Suppressor macrophage treated with lipopolysaccharide for 4 hours (primary cell): Measurements from ENCODE around the gene SLC25A39.
"Not testable (repeated sequence)": the region's sequence is repeated elsewhere in the genome, so short reads cannot be mapped to it uniquely, and the experiment has no call there.

ENCODE experiments used
- DNase-seq: peaks from one replicate; pipeline ENCODE4 v3.0.0-alpha.2; 2020

SLC25A39 gene

DNA sequence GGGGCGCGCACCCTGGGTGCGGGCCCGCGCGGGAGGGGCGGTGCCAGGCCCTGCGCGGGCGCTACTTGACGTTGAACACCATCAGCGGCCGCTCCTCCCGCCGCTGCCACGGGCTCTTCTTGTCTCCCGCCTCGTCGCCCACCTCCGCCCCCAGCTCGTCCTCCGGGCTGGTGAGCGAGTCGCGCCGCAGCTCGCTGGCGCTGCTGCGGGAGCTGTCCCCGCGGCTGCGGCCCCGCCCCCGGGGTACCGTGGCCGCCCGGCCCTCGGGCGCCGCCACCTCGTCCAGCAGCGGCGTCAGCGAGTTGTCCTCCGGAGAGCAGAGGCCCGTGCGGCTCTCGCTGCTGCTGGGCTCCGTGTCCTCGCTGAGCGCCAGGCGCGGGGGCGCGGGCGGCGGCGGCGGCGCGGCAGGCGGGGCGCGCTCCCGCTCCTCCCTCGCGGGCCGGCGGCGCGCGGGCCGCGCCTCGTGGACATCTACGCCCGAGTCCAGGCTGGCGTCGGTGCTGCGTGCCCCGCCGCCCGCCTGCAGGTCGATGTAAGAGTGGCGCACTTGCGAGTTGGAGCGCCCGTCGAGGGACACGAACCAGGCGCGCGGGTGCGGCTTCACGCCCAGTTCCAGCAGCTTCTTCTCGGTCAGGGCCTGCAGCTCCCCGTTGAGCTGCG, 29.2 kb upstream of the SLC25A39 start:
- peak; percentile 41 for DNase-seq

DNA sequence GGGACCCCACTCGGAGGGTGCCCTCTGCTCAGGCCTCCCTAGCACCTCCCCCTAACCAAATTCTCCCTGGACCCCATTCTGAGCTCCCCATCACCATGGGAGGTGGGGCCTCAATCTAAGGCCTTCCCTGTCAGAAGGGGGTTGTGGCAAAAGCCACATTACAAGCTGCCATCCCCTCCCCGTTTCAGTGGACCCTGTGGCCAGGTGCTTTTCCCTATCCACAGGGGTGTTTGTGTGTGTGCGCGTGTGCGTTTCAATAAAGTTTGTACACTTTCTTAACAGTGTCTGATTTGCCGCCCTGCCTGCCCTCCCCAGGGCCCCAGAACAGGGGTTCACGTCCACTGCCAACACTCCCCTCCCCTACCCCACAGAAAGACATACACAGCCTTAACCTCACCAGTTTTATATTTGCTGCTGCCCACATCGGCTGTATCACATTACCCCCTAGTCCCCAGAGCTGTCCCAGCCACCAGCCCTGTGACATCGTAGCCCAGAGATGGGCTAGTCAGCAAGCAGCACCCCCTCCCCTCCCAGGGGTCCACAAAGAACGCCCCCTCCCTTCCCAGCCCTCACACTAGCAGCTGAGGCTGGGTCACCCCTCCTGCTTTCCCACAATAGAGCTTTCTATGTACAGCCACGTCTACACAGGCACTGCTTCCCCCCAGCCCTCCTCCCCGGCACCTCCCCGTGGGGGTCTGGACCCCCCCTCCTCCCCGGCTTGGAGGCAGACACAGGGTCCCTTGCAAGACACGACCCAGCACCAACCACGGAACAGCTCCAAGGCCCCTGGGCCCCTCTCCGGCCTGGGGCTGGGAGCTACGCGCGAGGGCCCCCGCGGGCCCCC, 28.4 kb upstream of the SLC25A39 start:
- DNase-seq = no peak

DNA sequence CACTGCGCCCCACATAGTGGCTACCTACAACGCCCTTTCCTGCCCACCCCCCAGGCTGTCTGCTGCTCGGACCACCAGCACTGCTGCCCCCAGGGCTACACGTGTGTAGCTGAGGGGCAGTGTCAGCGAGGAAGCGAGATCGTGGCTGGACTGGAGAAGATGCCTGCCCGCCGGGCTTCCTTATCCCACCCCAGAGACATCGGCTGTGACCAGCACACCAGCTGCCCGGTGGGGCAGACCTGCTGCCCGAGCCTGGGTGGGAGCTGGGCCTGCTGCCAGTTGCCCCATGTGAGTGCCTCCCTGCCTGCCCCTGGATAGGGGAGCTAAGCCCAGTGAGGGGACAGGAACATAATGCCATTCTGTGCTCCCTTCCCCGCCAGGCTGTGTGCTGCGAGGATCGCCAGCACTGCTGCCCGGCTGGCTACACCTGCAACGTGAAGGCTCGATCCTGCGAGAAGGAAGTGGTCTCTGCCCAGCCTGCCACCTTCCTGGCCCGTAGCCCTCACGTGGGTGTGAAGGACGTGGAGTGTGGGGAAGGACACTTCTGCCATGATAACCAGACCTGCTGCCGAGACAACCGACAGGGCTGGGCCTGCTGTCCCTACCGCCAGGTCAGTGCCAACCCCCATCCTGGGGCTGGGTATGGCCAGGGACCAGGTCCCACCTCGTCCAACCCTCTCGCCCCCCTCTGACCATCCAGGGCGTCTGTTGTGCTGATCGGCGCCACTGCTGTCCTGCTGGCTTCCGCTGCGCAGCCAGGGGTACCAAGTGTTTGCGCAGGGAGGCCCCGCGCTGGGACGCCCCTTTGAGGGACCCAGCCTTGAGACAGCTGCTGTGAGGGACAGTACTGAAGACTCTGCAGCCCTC, 27.6 kb upstream of the SLC25A39 start:
- no peak for DNase-seq

DNA sequence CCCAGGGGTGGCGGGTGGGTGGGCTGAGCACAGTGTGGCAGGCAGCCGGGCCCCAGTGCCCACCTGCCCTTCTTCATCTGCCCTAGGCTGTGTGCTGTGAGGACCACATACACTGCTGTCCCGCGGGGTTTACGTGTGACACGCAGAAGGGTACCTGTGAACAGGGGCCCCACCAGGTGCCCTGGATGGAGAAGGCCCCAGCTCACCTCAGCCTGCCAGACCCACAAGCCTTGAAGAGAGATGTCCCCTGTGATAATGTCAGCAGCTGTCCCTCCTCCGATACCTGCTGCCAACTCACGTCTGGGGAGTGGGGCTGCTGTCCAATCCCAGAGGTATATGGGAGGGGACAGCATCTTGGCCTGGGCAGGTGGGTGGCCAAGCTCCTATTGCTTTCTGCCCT, 26.8 kb upstream of the SLC25A39 start:
- DNase-seq = no peak

DNA sequence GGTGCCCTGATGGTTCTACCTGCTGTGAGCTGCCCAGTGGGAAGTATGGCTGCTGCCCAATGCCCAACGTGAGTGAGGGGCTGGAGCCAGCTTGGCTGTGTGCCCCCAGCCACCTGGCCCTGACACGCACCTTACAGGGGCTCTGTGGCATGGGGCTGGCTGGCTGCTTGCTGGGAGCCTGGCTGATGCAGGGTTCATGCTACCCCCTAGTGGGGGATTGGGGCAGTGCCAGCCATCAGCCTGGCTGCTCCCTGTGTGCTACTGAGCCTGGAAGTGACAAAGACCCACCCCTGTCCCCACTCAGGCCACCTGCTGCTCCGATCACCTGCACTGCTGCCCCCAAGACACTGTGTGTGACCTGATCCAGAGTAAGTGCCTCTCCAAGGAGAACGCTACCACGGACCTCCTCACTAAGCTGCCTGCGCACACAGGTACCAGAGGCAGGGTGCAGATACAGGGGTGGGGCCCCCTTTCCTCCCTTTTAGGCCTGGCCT, 26.2 kb upstream of the SLC25A39 start:
- DNase-seq = peak; percentile 75

DNA sequence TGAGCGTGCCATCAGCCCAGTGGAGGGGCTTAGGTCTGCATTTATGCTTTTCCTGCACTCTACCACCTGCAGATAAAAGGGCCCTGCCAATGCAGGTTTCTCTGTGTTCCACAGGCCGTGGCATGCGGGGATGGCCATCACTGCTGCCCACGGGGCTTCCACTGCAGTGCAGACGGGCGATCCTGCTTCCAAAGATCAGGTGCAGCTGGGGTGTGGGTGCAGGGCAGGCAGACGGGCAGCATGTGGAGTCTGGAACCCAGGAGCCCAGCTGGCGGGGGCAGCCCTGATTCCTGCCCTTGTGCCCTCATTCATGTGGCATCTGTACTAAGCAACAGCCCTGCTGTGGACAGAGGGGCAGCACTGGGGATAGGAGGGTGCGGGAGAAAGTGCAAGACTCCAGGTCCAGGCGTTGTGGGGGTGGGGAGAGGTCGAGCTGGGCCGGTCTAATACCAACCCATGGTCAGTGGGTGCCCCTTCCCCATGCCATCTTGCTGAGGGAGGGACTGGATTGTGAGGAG, 25.0 kb upstream of the SLC25A39 start:
- no peak for DNase-seq

DNA sequence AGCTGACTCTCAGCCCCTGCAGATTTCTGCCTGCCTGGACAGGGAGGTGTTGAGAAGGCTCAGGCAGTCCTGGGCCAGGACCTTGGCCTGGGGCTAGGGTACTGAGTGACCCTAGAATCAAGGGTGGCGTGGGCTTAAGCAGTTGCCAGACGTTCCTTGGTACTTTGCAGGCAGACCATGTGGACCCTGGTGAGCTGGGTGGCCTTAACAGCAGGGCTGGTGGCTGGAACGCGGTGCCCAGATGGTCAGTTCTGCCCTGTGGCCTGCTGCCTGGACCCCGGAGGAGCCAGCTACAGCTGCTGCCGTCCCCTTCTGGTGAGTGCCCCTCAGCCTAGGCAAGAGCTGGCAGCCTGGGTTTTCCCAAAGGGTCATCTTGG, 24.4 kb upstream of the SLC25A39 start:
- no peak for DNase-seq

DNA sequence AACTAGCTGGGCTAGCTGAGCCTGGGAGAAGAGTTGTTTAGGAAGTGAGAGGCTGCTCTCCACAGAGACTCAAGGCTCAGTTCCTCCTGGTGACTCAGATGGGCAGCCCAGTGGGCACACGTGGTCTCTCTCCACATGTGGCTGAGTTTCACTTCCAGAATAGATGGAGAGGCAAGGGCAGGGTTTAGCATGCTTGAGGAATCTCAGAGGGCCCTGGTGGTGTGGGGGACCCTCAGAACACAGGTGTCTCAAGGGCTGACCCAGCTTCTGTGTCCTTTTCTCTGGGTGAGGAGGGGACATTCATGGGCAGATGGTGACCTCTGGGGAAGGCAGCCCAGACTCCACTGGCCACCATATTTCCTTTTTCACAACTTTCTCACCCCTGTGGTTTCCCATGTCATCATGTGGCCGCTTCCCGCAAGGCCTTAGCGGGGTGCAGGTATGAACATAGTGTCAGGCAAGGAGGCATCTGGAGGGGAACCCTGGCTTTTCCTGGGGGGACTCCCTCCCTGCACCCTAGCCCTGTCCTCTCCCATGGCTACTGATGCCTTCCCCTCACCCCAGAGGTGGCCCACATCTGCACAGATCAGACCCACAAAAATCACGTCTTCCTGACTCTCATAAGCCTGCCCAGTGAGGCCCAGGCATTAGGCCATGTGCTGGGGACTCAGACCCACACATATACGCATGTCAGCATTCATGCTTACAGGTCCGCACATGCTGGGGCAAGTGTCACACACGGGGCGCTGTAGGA, 23.8 kb upstream of the SLC25A39 start:
- DNase-seq = peak; percentile 96

DNA sequence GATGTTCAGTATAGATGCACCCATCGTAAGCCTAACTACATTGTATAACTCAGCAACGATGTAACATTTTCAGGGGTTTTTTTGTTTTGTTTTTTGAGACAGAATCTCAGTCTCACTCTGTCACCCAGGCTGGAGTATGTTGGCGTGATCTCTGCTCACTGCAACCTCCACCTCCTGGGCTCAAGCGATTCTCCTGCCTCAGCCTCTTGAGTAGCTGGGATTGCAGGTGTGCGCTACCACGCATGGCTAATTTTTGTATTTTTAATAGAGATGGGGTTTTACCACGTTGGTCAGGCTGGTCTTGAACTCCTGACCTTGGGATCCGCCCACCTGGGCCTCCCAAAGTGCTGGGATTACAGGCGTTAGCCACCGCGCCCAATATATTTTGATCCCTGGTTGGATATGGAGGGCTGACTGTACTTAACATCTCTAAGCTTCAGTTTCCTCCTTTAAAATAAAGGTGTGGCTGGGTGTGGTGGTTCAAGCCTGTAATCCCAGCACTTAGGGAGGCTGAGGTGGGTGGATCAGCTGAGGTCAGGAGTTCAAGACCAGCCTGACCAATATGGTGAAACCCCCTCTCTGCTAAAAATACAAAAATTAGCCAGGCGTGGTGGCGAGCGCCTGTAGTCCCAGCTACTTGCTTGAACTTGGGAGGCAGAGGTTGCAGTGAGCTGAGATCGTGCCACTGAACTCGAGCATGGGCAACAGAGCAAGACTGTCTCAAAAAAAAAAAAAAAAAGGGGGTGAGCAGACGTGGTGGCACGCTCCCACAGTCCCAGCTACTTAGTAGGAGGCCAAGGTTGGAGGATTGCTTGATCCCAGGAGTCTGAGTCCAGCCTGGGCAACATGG, 22.8 kb upstream of the SLC25A39 start:
- not testable (repeated sequence) for DNase-seq

DNA sequence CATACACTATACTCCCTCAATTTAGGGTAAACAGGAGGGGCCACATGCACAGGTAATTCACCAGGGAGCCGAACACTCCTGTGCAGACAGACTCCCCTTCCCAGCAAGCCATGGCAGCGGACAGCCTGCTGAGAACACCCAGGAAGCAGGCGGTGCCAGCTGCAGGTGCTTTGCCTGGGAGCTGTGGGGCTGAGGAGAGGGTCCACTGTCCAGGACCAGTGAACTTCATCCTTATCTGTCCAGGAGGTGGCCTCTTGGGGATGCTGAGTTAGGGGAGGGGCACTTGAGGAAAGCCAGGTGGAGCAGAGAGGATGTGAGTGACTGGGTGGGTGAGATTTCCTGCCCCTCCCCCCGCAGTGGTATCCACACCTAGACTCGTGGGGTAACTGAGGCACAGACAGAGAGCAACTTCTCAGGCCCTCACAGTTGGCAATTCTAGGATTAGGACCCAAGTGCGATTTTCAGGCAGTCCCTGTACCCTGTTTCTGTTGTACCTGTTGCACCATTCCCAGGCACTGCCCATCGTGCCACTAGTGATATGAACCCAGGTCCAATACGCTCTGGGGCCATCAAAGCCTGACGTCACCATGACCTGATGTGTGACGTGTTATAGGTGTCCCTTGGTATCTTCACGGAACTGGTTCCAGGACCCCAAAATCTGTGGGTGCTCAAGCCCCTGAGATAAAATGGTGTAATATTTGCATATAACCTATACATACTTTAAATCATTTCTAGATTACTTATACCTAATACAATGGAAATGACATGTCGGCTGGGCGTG, 21.6 kb upstream of the SLC25A39 start:
- no peak for DNase-seq

DNA sequence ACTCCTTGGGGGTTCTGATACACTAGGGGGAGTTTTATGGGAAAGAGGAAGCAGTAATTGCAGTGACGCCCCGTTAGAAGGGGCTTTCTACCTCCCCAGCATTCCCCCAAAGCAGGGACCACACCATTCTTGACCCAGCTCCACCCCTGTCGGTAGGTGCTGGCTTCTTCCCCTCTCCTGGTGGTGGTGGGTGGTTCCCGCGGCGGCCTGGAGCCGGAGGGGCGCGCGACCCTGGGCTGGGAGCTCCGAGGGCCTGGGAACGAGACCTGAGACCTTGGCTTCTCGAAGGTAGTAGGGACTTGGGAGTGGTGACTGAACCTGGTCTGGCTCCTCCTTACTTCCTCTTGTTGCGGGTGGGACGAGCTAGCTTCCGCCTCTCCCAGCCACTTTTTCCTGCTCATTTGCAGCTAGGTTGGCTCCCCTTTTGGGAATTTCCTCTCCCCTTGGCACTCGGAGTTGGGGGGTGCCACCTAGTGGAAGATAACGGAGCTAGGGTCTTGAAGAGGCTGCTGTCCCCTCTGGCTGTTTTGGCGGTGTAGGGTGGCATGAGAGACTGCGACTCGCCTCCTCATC, 20.9 kb upstream of the SLC25A39 start:
- DNase-seq = peak; percentile 88

DNA sequence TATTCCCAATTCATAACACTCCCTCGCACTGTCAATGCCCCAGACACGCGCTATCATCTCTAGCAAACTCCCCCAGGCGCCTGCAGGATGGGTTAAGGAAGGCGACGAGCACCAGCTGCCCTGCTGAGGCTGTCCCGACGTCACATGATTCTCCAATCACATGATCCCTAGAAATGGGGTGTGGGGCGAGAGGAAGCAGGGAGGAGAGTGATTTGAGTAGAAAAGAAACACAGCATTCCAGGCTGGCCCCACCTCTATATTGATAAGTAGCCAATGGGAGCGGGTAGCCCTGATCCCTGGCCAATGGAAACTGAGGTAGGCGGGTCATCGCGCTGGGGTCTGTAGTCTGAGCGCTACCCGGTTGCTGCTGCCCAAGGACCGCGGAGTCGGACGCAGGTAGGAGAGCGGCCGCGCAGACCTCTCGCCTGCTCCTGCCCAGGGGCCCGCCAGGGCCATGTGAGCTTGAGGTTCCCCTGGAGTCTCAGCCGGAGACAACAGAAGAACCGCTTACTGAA, 20.4 kb upstream of the SLC25A39 start, which contains the start of gene GRN:
Gene GRN, plus strand, starts transcription at position 364 of the 515 bp plus-strand sequence. CDS start 3,863 bp downstream, outside the sequence.
- peak; percentile 97 for DNase-seq

DNA sequence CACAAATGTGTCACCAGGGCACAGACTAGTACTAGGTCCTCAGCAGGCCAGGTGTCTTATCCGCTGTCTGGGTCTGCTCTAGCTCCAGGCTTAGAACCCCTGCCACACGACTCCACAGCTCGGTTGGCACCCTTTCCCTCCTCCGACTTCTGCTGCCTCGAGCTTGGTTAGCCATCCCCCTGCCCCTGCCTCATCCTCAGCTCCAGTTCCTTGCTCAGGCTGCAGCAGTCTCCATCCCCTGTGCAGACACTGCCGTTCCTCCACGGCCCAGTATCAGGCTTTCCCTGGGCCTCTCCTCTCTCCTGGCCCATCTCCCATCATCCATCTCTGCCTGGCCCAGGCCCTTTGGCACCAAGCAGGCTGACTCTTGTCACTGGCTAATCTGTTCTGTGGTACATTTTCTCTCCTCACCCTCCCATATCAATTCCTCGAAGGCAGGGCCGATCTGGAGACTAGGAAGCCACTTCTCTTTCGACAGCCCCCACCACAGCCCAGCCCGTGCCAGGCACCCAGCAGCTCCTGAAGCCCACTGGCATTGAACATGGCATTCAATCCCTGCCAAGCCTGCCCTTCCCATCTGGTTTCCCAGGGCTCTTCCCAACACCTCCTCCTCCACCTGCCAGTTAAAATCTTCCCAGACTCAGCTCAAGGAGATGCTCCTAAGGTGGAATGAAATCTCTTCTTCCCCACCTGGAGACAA, 19.0 kb upstream of the SLC25A39 start:
- DNase-seq = no peak

DNA sequence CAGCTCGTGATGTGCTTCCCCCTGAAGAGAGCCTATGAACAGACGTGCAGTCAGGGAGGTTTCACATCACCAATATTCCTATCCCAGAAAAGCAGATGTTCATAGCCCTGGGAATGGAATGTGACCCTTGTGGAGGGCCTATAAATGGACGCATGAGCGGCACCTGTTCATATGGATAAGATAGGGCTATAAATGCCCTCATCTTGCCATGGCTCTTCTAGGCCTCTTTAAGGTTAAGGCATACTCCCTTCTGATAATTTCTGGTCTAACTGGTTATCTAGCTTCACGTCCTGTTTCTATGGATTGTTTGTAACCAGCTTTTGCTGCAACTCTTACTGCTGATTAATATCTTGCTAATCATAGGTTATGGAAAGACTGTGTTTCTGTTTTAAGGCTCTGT, 15.9 kb upstream of the SLC25A39 start:
- not testable (repeated sequence) for DNase-seq

DNA sequence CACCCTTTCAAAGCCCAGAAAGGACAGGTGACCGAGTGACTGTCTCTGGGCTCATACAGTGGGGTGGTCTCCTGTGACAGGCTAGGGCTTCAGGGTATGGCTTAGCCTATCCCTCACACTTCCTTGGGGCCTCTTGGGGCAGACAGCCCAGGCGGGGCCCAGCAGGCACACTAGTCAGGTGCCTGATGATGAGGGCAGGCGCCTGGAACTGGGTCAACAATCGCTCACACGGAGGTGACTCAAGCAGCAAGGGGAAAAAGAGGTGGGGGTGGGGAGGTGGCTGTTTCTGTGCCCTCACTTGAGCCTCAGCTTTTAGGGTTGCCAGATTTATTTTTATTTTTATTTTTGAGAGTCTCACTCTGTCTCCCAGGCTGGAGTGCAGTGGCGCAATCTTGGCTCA, 14.1 kb upstream of the SLC25A39 start:
- peak; percentile 81 for DNase-seq

DNA sequence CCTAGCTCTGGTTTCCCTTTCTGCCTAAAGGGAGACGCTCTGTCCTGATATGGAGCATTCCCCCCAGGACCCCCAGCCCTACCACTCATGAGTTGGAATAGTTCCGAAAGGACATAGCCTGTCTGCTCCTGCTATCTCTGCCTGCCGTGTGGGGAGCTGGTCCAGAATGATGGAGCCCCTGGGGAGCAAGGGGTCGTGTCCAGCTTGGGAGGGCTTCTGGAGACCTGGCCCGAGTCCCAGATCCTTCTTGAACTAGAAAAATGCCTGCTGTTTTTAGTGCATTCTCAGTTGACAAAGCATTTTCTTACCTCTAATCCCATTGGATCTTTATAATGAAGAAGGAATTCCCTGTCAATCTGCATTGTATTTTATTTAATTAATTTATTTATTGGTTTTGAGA, 11.3 kb upstream of the SLC25A39 start:
- no peak for DNase-seq

DNA sequence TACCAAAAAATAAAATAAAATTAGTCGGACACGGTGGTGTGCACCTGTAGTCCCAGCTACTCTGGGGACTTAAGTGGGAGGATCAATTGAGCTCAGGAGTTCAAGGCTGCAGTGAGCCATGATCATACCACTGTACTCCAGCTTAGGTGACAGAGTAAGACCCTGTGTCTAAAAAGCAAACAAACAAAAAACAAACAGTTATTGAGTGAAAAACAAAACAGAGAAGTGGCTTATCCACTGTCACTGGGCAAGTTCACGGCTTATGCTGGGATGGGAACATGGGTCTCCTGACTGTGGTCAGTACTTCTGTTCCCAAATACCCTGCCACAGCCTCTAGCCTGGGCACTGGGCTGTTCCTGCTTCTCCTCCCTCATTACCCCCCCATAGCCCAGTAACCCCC, 10.9 kb upstream of the SLC25A39 start:
- no peak for DNase-seq

DNA sequence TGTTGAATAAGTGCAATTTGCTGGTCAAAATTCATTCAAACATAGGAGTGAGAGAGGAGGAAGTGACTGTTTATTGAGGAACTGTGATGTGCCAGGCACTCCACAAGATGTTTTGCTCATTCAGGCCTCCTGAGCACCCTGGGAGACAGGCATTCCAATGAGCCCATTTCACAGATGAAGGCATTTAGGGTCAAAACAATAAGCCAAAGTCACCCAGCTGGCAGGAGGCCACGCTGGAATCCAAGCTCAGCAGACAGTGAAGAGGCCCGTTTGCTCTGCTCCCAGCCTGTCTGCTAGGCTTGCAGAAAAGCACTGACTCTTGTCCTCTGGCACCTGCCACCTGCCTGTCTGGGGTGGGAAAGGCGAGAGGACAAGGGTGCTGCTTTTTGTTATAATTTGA, 10.1 kb upstream of the SLC25A39 start:
- peak; percentile 55 for DNase-seq

DNA sequence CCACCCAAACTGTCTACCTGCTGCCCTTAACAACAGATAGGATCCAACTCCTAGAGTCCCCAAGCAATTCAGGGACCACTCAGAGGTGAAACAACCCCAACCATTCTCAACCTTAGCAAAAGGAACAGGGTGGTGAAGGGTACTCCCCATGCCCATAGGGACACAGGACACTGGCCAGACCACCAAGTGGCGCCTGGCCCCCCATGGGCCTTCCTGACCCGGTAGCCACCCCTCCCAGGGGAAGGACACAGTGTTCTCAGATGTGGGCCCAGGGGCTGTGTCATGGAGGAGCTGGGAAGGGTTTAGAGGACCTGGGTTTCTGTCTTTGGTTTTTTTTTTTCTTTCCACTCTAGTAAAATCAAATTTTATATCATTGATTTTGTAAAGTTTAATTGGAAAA, 9.7 kb upstream of the SLC25A39 start:
- no peak for DNase-seq
